Measurements from ENCODE around the gene CNOT3. TPM values are rescaled to one million over a fixed set of nuclear protein-coding genes. Genes with fewer than 3 reads are reported as not detected.

The CNOT3 gene
- total RNA-seq, 4 donors from 2014 or later = 22.4 to 30.3 (median 29.8) TPM

DNA sequence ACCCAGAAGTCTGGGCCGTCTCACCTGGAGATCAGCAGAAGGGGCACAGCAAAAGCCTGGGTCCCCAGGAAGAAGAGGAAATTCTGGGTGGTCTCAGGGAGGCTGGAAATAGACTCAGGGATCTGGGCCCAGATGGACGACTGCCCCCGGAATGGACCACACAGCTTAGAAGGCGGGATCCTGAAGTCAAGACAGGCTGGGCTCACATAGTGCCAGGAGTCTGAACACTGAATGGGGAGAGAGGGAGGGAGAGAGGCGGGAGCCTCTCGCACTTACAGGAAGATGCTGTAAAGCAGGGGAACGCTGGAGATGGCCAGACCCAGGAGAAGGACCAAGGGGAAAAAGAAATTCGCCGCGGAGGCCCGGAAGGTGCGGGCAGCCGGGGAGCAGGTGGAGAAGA, 23.3 kb downstream of the CNOT3 start:
- peaks cover 19 to 21% of the 10 kb centered on the region in 2 donors for H3K36me3 ChIP-seq
- H3K4me1 ChIP-seq = peaks cover 26 to 45% of the 10 kb centered on the region in 2 donors
- no peaks in the 10 kb centered on the region for H3K9me3 ChIP-seq
- H3K4me3 ChIP-seq (replicated peaks in 1 of 3) = peak overlapping the region in 1 of 3 donors; percentile 37
- TF ChIP-seq, protein P1, sequence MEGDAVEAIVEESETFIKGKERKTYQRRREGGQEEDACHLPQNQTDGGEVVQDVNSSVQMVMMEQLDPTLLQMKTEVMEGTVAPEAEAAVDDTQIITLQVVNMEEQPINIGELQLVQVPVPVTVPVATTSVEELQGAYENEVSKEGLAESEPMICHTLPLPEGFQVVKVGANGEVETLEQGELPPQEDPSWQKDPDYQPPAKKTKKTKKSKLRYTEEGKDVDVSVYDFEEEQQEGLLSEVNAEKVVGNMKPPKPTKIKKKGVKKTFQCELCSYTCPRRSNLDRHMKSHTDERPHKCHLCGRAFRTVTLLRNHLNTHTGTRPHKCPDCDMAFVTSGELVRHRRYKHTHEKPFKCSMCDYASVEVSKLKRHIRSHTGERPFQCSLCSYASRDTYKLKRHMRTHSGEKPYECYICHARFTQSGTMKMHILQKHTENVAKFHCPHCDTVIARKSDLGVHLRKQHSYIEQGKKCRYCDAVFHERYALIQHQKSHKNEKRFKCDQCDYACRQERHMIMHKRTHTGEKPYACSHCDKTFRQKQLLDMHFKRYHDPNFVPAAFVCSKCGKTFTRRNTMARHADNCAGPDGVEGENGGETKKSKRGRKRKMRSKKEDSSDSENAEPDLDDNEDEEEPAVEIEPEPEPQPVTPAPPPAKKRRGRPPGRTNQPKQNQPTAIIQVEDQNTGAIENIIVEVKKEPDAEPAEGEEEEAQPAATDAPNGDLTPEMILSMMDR (IDR thresholded peaks at IDR 0.05) = no peak
- TF ChIP-seq POLR2A (IDR thresholded peaks at IDR 0.05) = no peak
- peak; percentile 31 to 32 for DNase-seq
- 27 to 35% methylated on average over 13 of the region's 13 CpGs for WGBS, 2 donors
- intact Hi-C loops (cut with DNase I) = no loop called here
- peak overlapping the region in 2 of 3 donors; percentile 73 to 75 for H3K27ac ChIP-seq
- no peaks in the 10 kb centered on the region for H3K27me3 ChIP-seq

DNA sequence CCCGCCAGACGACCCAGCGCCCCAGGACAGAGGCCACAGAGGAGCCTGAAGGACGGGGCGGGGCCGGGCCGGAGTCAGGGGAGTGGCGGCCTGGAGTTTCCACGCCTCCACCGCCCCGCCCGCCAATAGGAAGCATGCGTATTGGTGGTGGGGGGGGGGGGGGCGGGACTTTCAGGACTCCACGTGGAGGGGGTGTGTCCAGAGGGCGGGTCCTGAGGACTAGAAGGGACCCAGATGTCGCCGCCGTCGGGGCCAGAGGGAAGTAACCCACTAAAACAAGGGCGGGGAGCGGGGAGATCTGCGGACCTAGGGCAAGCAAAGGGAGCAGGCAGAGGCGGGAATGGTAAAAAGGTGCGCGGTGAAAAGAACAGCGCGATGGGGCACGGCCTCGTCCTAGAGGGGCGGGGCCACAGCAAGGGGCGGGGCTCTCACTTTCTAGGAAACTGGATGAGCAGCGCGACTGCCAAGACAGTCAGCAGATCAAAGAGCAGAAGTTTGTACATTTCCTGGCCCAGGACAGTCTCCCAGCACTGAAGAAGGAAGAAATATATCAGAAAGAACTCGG, 24.8 kb downstream of the CNOT3 start:
- peaks cover 26 to 45% of the 10 kb centered on the region in 2 donors for H3K4me1 ChIP-seq
- H3K27me3 ChIP-seq = no peaks in the 10 kb centered on the region
- peak; percentile 80 to 87 for DNase-seq
- peak overlapping the region in 1 of 3 donors; percentile 26 for H3K27ac ChIP-seq
- no peak for TF ChIP-seq POLR2A (IDR thresholded peaks at IDR 0.05)
- TF ChIP-seq, protein P1 (IDR thresholded peaks at IDR 0.05) = no peak
- no peaks in the 10 kb centered on the region for H3K9me3 ChIP-seq
- H3K4me3 ChIP-seq (replicated peaks in 1 of 3) = no peak overlapping the region
- intact Hi-C loops (cut with DNase I) = no loop called here
- 4% methylated on average over 21 to 25 of the region's 35 CpGs for WGBS, 2 donors
- peaks cover 6 to 7% of the 10 kb centered on the region in 2 donors for H3K36me3 ChIP-seq

DNA sequence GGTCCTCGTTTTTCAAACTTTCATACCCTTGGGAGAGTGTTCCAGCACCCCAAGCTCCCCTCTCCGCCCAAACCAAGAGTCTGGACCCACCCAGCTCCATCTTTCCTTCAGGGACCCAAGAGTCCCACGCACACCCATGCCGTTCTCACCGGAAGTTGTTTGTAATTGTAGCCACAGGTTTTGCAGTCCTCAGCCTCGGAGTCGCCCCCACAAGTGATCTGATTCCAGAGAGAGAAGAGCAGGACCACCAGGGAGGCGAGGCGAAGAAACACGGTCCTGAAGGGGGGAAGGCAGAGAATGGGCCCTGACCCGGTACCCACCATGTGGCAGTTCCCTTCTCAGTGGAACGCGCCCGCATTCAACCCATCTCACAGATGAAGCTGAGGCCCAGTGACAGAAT, 25.3 kb downstream of the CNOT3 start:
- intact Hi-C loops (cut with DNase I) = no loop called here
- DNase-seq = no peak
- no peak overlapping the region for H3K27ac ChIP-seq
- H3K4me3 ChIP-seq (replicated peaks in 1 of 3) = no peak overlapping the region
- 65 to 72% methylated on average over 14 of the region's 14 CpGs for WGBS, 2 donors
- peaks cover under 1 to 4% of the 10 kb centered on the region in 2 donors for H3K36me3 ChIP-seq
- H3K27me3 ChIP-seq = no peaks in the 10 kb centered on the region
- H3K4me1 ChIP-seq = peaks cover 26 to 45% of the 10 kb centered on the region in 2 donors
- no peaks in the 10 kb centered on the region for H3K9me3 ChIP-seq
- TF ChIP-seq, protein P1 (IDR thresholded peaks at IDR 0.05) = no peak
- TF ChIP-seq POLR2A (IDR thresholded peaks at IDR 0.05) = no peak

DNA sequence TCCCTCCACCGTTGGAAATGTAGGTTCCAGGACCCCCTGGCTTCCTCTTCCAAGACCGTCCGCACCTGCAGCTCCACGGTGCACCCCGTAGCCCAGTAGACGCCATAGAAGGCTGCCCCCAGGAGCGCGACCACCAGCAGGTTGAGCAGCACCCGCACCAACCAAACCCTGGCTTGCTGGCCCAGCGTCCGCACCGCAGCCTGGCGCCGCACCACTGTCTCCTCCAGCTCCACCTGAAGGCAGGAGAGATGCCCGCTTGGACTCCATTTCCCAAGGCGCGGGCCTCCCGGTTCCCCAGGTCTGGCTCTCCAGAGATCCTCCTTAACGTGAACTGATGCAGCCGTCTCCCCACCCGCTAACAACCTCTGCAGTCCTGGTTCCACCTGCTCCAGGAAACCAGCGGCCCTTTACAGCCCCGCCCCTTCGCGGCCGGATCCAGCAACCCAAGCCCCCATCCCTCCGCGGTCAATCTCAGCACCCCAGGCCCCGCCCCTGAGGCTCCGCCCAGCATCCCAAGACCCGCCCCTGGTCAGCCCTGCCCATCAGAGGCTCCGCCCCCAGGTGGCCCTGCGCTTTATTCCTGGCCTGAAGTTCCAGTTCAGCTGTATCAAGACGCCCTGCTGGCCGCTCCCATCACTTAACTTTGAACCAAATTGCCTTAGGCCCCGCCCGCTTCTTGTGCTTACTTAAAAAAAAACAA, 27.0 kb downstream of the CNOT3 start:
- H3K4me3 ChIP-seq (replicated peaks in 1 of 3) = no peak overlapping the region
- intact Hi-C loops (cut with DNase I) = loop anchor here (5.0 kb wide), 1 partner anchor 68 kb away; no protein-coding TSS in a partner anchor
- H3K4me1 ChIP-seq = peaks cover 16 to 40% of the 10 kb centered on the region in 2 donors
- TF ChIP-seq, protein P1 (IDR thresholded peaks at IDR 0.05) = no peak
- no peak for TF ChIP-seq POLR2A (IDR thresholded peaks at IDR 0.05)
- no peaks in the 10 kb centered on the region for H3K36me3 ChIP-seq
- H3K9me3 ChIP-seq = no peaks in the 10 kb centered on the region
- peak; percentile 44 to 62 for DNase-seq
- no peaks in the 10 kb centered on the region for H3K27me3 ChIP-seq
- 16 to 17% methylated on average over 21 to 32 of the region's 37 CpGs for WGBS, 2 donors
- H3K27ac ChIP-seq = no peak overlapping the region

DNA sequence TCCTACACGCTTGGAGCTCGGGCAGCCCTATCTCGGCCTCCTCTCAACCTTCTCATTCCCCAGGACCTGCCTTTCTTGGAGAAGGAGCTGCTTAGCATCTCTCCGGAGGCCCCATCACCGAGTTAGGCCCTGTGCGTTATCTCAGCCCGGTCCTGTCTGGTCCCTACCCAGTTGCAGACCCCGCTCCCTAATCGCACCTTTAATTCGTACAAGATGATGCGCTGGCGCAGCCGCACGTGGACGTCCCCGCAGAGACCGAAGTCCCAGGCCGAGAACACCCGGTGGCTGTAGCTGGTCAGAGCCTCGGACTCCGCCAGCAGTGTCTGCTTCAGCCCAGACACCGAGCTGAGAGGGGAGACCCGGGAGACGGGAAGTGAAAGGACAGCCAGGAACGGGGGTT, 27.7 kb downstream of the CNOT3 start:
- WGBS, 2 donors = 92 to 93% methylated on average over 25 of the region's 25 CpGs
- no peak for DNase-seq
- TF ChIP-seq, protein P1 (IDR thresholded peaks at IDR 0.05) = no peak
- no peak for TF ChIP-seq POLR2A (IDR thresholded peaks at IDR 0.05)
- no peaks in the 10 kb centered on the region for H3K9me3 ChIP-seq
- no peak overlapping the region for H3K4me3 ChIP-seq (replicated peaks in 1 of 3)
- no peaks in the 10 kb centered on the region for H3K27me3 ChIP-seq
- no peaks in the 10 kb centered on the region for H3K36me3 ChIP-seq
- peaks cover 14 to 38% of the 10 kb centered on the region in 2 donors for H3K4me1 ChIP-seq
- no peak overlapping the region for H3K27ac ChIP-seq
- intact Hi-C loops (cut with DNase I) = loop anchor here (5.0 kb wide), 1 partner anchor 67 kb away; no protein-coding TSS in a partner anchor
